Gastrocnemius medialis (tissue), 4 donors: ENCODE results near the gene NYAP2.

ENCODE experiments used
- POLR2A ChIP-seq, 2 donors: fragments of 450-650 bp; IDR thresholded peaks; one replicate each; pipeline ENCODE4 v1.6.1; 2017; ENCODE audit warnings: antibody characterized with exemption in 2 of 2, mild to moderate bottlenecking in 2 of 2, moderate library complexity in 2 of 2
- TF ChIP-seq, protein P1 (sequence below), 5 experiments: fragments of 450-650 bp in 3 of 5; fragments of 200-600 bp in 2 of 5; sonication (generic) in 2 of 5; IDR thresholded peaks in 4 of 5; conservative IDR thresholded peaks in 1 of 5; 1 replicate in 4 of 5; 2 replicates in 1 of 5; pipeline ENCODE4 v1.5.1; 2016 to 2019; ENCODE audit warnings: antibody characterized with exemption in 5 of 5, mild to moderate bottlenecking in 3 of 5, moderate library complexity in 3 of 5

DNA sequence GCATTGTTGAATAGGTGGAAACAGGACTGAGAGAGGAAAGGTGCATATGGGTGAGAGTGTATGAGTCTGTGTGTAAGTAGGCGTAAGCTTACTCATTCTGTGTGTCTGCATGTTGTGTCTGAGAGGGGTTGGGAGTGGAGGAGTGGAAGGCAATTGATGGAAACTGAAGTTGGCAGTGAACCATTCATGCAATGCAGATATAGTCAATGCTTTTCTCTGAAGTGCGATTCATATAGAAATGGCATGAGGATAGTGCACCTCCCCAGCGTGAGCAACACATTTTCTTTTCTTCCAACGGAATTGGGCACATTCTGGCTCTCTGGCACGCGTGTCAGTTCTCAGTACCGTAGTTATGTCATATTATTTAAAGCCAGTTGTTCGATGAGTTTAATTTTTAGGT is 250.5 kb downstream of the NYAP2 start:
- TF ChIP-seq POLR2A (IDR thresholded peaks at IDR 0.05) = no peak
- TF ChIP-seq, protein P1, sequence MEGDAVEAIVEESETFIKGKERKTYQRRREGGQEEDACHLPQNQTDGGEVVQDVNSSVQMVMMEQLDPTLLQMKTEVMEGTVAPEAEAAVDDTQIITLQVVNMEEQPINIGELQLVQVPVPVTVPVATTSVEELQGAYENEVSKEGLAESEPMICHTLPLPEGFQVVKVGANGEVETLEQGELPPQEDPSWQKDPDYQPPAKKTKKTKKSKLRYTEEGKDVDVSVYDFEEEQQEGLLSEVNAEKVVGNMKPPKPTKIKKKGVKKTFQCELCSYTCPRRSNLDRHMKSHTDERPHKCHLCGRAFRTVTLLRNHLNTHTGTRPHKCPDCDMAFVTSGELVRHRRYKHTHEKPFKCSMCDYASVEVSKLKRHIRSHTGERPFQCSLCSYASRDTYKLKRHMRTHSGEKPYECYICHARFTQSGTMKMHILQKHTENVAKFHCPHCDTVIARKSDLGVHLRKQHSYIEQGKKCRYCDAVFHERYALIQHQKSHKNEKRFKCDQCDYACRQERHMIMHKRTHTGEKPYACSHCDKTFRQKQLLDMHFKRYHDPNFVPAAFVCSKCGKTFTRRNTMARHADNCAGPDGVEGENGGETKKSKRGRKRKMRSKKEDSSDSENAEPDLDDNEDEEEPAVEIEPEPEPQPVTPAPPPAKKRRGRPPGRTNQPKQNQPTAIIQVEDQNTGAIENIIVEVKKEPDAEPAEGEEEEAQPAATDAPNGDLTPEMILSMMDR (IDR thresholded peaks at IDR 0.05 in 4 of 5, conservative IDR thresholded peaks at IDR 0.05 in 1 of 5) = no peak
